ENCODE measurements around the gene RAMP1.
"Not testable (repeated sequence)": the region's sequence is repeated elsewhere in the genome, so short reads cannot be mapped to it uniquely, and the experiment has no call there.

Gene RAMP1

GRCh38 chr2:237863689-237864443, 4.4 kb downstream of the RAMP1 start:
- DNase-seq, result no peak

GRCh38 chr2:237864444-237864931, 5.1 kb downstream of the RAMP1 start:
- DNase-seq, result no peak

- no peak for DNase-seq
Measured at GRCh38 chr2:237864940-237865622, 5.7 kb downstream of the RAMP1 start.

GRCh38 chr2:237865623-237866041, 6.2 kb downstream of the RAMP1 start:
- no peak for DNase-seq

- DNase-seq, result no peak
Measured at GRCh38 chr2:237866101-237866621, 6.7 kb downstream of the RAMP1 start.

- no peak for DNase-seq
Measured at GRCh38 chr2:237867465-237867864, 8.0 kb downstream of the RAMP1 start.

- DNase-seq, result not testable (repeated sequence)
Measured at GRCh38 chr2:237868074-237868473, 8.7 kb downstream of the RAMP1 start.

- DNase-seq, result no peak
Measured at GRCh38 chr2:237868631-237869342, 9.4 kb downstream of the RAMP1 start.

GRCh38 chr2:237869343-237870102, 10.1 kb downstream of the RAMP1 start:
- no peak for DNase-seq

- no peak for DNase-seq
Measured at GRCh38 chr2:237870126-237870525, 10.7 kb downstream of the RAMP1 start.

GRCh38 chr2:237870754-237871651, 11.6 kb downstream of the RAMP1 start:
- DNase-seq, result no peak

GRCh38 chr2:237872178-237872887, 12.9 kb downstream of the RAMP1 start:
- DNase-seq, result no peak

GRCh38 chr2:237873421-237873831, 14.0 kb downstream of the RAMP1 start:
- no peak for DNase-seq

- DNase-seq, result no peak
Measured at GRCh38 chr2:237873897-237874551, 14.6 kb downstream of the RAMP1 start.

GRCh38 chr2:237874585-237875161, 15.2 kb downstream of the RAMP1 start:
- DNase-seq, result no peak

- DNase-seq, result no peak
Measured at GRCh38 chr2:237875256-237876060, 16.0 kb downstream of the RAMP1 start.

GRCh38 chr2:237876061-237876526, 16.7 kb downstream of the RAMP1 start:
- no peak for DNase-seq

- no peak for DNase-seq
Measured at GRCh38 chr2:237876532-237876931, 17.1 kb downstream of the RAMP1 start.

GRCh38 chr2:237876951-237877491, 17.6 kb downstream of the RAMP1 start:
- no peak for DNase-seq

Measured in NCI-H345 (cell line).